ENCODE measurements around the gene KIF26A.

DNA sequence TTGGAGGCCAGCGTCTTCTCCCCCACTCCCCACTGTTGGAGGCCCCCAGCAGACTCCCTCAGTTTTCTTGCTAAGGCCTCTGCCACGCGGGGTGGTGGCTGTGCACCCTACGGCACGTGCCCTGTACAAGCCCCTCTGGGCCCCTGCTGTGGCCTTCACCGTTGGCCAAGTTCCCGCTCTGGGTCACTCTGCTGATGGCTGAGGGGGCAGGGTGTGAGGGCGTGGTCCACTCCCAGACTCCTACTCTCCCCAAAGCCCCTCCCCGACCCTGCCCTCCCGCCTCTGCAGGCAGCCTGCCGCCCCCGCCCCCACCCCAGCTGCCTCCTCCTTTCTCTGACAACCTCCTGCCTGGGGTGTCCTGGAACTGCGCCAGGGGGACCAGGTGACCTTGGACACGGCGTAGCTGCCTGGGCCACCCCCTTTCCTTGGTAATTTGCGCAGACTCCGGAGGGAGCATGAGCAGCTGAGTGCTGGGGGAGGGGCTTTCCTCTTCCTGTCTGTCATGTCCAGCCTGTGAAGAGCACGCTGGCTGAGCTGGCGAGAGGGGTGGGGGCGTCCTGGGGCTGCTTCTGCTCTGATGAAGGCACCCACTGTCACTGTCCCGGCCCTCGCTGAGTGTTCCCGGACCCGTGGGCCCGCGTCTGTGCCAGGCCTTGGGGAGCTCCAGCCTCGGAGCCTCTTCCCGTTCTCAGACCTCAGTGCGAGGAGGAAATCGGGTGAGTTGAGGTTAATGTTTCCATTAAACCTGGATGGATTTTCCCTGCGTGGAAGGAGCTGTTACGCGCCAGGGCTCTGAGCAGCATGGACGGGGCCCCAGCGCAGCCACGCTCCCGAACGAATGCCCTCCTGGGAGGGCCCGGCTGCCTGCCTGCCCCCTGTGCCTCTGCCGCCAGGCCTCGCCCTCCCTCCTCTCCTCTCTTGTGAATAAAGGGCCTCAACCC, 85.0 kb downstream of the KIF26A start:
- TF ChIP-seq POLR2A (IDR thresholded peaks at IDR 0.05), result no peak
- TF ChIP-seq, protein P1, sequence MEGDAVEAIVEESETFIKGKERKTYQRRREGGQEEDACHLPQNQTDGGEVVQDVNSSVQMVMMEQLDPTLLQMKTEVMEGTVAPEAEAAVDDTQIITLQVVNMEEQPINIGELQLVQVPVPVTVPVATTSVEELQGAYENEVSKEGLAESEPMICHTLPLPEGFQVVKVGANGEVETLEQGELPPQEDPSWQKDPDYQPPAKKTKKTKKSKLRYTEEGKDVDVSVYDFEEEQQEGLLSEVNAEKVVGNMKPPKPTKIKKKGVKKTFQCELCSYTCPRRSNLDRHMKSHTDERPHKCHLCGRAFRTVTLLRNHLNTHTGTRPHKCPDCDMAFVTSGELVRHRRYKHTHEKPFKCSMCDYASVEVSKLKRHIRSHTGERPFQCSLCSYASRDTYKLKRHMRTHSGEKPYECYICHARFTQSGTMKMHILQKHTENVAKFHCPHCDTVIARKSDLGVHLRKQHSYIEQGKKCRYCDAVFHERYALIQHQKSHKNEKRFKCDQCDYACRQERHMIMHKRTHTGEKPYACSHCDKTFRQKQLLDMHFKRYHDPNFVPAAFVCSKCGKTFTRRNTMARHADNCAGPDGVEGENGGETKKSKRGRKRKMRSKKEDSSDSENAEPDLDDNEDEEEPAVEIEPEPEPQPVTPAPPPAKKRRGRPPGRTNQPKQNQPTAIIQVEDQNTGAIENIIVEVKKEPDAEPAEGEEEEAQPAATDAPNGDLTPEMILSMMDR (IDR thresholded peaks at IDR 0.05 in 8 of 11, conservative IDR thresholded peaks at IDR 0.05 in 3 of 11), result no peak
